NCI-H226 (cell line): ENCODE data around the gene ROMO1.
A peak's percentile ranks its signal among the peaks of the same experiment; 100 is the strongest.
"Not testable (repeated sequence)": the region's sequence is repeated elsewhere in the genome, so short reads cannot be mapped to it uniquely, and the experiment has no call there.

Experiments
- DNase-seq: peaks from one replicate; pipeline ENCODE4 v3.0.0-alpha.2; 2015

The ROMO1 gene

GRCh38 chr20:35732644-35732982, 33.4 kb downstream of the ROMO1 start:
- DNase-seq, result no peak

GRCh38 chr20:35734374-35734773, 35.2 kb downstream of the ROMO1 start:
- DNase-seq, result no peak

- no peak for DNase-seq
These were observed 35.8 kb downstream of the ROMO1 start for GRCh38 chr20:35734777-35735649.

GRCh38 chr20:35735826-35736470, 36.7 kb downstream of the ROMO1 start:
- no peak for DNase-seq

- DNase-seq, result no peak
These were observed 38.7 kb downstream of the ROMO1 start for GRCh38 chr20:35737865-35738333.

- no peak for DNase-seq
These were observed 39.4 kb downstream of the ROMO1 start for GRCh38 chr20:35738410-35739179.

- peak; percentile 14 for DNase-seq
These were observed 40.3 kb downstream of the ROMO1 start for GRCh38 chr20:35739294-35740163.

GRCh38 chr20:35741892-35742740, 42.9 kb downstream of the ROMO1 start, which contains the start of gene RBM39:
TSS of gene RBM39 (minus strand) at chr20:35742260. CDS start at chr20:35740874, 1,386 bp downstream.
- peak; percentile 100 for DNase-seq

- no peak for DNase-seq
These were observed 43.7 kb downstream of the ROMO1 start for GRCh38 chr20:35742741-35743523.

GRCh38 chr20:35743693-35744491, 44.7 kb downstream of the ROMO1 start:
- no peak for DNase-seq

GRCh38 chr20:35744492-35744841, 45.3 kb downstream of the ROMO1 start:
- not testable (repeated sequence) for DNase-seq
